ENCODE data around the gene STARD3.

- TF ChIP-seq CEBPB (IDR thresholded peaks at IDR 0.05), result no peak
- TF ChIP-seq RCOR1 (IDR thresholded peaks at IDR 0.05; ENCODE audit: low read depth, low read length), result no peak
- no peak for TF ChIP-seq EP300 (IDR thresholded peaks at IDR 0.05)
- no peak for TF ChIP-seq EHF (CRISPR knock-in tag; IDR thresholded peaks at IDR 0.05)
- TF ChIP-seq CTCF (IDR thresholded peaks at IDR 0.05), result no peak
These were observed 17.2 kb upstream of the STARD3 start for GRCh38 chr17:39619786-39620101.
